ENCODE measurements around the gene MTRR. TPM values are rescaled to one million over a fixed set of nuclear protein-coding genes. Genes with fewer than 3 reads are reported as not detected.
A peak's percentile ranks its signal among the peaks of the same experiment; 100 is the strongest.

MTRR gene
- polyA plus RNA-seq, 12 donors = 21.5 to 35.8 (median 26.5) TPM; not detected in 1

GRCh38 chr5:7855611-7856010 lies 13.3 kb upstream of the MTRR start:
- no peak for DNase-seq

- no peak for DNase-seq
These were observed 12.1 kb upstream of the MTRR start for GRCh38 chr5:7856855-7857254.

GRCh38 chr5:7857361-7857760 lies 11.6 kb upstream of the MTRR start:
- DNase-seq = no peak

GRCh38 chr5:7857926-7858632 lies 10.9 kb upstream of the MTRR start:
- DNase-seq = no peak

GRCh38 chr5:7866196-7866595 lies 2.8 kb upstream of the MTRR start:
- no peak for DNase-seq

- no peak for DNase-seq
These were observed 1.7 kb upstream of the MTRR start for GRCh38 chr5:7867260-7867659.

GRCh38 chr5:7868427-7868772 lies 548 bp upstream of the MTRR start:
- DNase-seq = no peak

- no peak for DNase-seq
These were observed 657 bp downstream of the MTRR start for GRCh38 chr5:7869474-7870136.

GRCh38 chr5:7871653-7872052 lies 2.7 kb downstream of the MTRR start:
- DNase-seq = no peak

- no peak for DNase-seq
These were observed 3.7 kb downstream of the MTRR start for GRCh38 chr5:7872517-7873130.

- DNase-seq = no peak
These were observed 4.3 kb downstream of the MTRR start for GRCh38 chr5:7873216-7873615.

- no peak for DNase-seq
These were observed 5.7 kb downstream of the MTRR start for GRCh38 chr5:7874639-7875038.

- DNase-seq = no peak
These were observed 6.2 kb downstream of the MTRR start for GRCh38 chr5:7875151-7875550.

GRCh38 chr5:7876867-7877266 lies 7.9 kb downstream of the MTRR start:
- no peak for DNase-seq

- no peak for DNase-seq
These were observed 8.9 kb downstream of the MTRR start for GRCh38 chr5:7877851-7878250.

- no peak for DNase-seq
These were observed 9.5 kb downstream of the MTRR start for GRCh38 chr5:7878381-7878873.

GRCh38 chr5:7881091-7881490 lies 12.1 kb downstream of the MTRR start:
- DNase-seq = no peak

- DNase-seq = no peak
These were observed 12.9 kb downstream of the MTRR start for GRCh38 chr5:7881816-7882215.

GRCh38 chr5:7882926-7883325 lies 14.0 kb downstream of the MTRR start:
- no peak for DNase-seq

- DNase-seq = no peak
These were observed 15.7 kb downstream of the MTRR start for GRCh38 chr5:7884491-7885267.

GRCh38 chr5:7886849-7887475 lies 18.0 kb downstream of the MTRR start:
- peak; percentile 52 for DNase-seq

- no peak for DNase-seq
These were observed 20.0 kb downstream of the MTRR start for GRCh38 chr5:7888901-7889300.

All from muscle of arm (tissue), 12 donors.